NAMALWA (cell line): Measurements from ENCODE around the gene ESR2.
"Not testable (repeated sequence)": the region's sequence is repeated elsewhere in the genome, so short reads cannot be mapped to it uniquely, and the experiment has no call there.

Source experiments
- DNase-seq: peaks from one replicate; pipeline ENCODE4 v3.0.0-alpha.2; 2015; ENCODE audit warnings: low spot score

Gene ESR2

DNA sequence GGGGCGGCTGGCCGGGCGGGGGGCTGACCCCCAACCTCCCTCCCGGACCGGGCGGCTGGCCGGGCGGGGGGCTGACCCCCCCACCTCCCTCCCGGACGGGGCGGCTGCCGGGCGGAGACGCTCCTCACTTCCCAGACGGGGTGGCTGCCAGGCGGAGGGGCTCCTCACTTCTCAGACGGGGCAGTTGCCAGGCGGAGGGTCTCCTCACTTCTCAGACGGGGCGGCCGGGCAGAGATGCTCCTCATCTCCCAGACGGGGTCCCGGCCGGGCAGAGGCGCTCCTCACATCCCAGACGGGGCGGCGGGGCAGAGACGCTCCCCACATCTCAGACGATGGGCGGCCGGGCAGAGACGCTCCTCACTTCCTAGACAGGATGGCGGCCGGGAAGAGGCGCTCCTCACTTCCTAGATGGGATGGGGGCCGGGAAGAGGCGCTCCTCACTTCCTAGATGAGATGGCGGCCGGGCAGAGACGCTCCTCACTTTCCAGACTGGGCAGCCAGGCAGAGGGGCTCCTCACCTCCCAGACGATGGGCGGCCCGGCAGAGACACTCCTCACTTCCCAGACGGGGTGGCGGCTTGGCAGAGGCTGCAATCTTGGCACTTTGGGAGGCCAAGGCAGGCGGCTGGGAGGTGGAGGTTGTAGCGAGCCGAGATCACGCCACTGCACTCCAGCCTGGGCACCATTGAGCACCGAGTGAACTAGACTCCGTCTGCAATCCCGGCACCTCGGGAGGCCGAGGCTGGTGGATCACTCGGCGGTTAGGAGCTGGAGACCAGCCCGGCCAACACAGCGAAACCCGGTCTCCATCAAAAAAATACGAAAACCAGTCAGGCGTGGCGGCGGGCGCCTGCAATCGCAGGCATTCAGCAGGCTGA lies 256.1 kb downstream of the ESR2 start:
- not testable (repeated sequence) for DNase-seq

DNA sequence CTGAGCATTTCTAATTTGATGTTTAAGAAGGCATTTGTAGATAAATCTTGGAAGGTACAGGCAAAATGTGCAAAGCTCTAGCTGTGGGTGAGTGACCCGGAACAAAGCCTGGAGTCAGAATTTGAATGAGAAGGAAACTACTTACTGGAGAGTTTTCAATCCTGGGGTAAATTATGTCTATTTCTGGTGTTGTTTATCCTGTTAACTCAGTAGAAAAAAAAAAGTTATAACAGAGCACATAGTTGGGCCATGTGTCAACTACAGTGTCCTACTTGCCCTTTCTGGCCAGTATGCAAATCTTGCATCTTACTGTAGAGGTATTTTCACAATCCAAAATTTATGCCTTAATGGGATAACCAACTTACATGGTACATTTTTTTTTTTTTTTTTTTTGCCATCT lies 259.0 kb downstream of the ESR2 start:
- DNase-seq: no peak
